K562 (cell line): ENCODE results near the gene NRP2. TPM values are rescaled to one million over a fixed set of nuclear protein-coding genes. Genes with fewer than 3 reads are reported as not detected.

Experiments used
- ATAC-seq: fragments of 200-7000 bp; cut with Tn5 transposase; 3 replicates; pipeline ENCODE4 v1.9.1; 2020; ENCODE audit warnings: moderate library complexity
- BruUV-seq: library from RNA; stranded (reverse); fragments of 400-500 nt; replicated peaks from 2 replicates; lab custom pipeline; 2021; lab: Mats Ljungman, UMichigan
- CTCF ChIA-PET: fragments of 300-600 bp; formaldehyde crosslinking; extraction: SDS; loops from one replicate; lab custom pipeline; 2021; ENCODE audit warnings: low intra/inter-chr PET ratio; lab: Yijun Ruan, JAX
- POLR2A ChIA-PET: fragments of 300-600, 350-650 bp; sonication (Branson Sonifier 250); formaldehyde crosslinking; extraction: SDS; loops from one replicate; lab custom pipeline; 2021; ENCODE audit warnings: antibody characterized with exemption, inconsistent platforms; lab: Yijun Ruan, JAX
- DNase-seq, 4 experiments: peaks; one replicate each; pipeline versions ENCODE4 v3.0.0 to v3.0.0-alpha.2; 2011 to 2018; ENCODE audit warnings: low spot score in 3 of 4, mixed read lengths in 3 of 4; ENCODE audit errors: extremely low read depth in 1 of 4
- FAIRE-seq: peaks from 2 replicates; lab custom pipeline; 2011; peaks lifted over from hg19 to GRCh38; lab: Jason Lieb, UNC
- H2AFZ ChIP-seq: 2 replicates; pipeline ENCODE4 v1.6.0; 2011; ENCODE audit warnings: low read depth, low read length, control low read depth, inconsistent platforms
- H3K27ac ChIP-seq: fragments of 200-600 bp; 3 replicates; pipeline ENCODE4 v1.8.0; 2011; ENCODE audit warnings: low read depth, mild to moderate bottlenecking, control low read depth, inconsistent platforms, low read length, moderate library complexity, mixed read lengths; ENCODE audit errors: extremely low read depth
- H3K27me3 ChIP-seq, 2 experiments: fragments of 300-600 bp in 1 of 2; 2 replicates in 1 of 2; 3 replicates in 1 of 2; pipeline versions ENCODE4 v1.6.0 to v1.8.0; 2011; ENCODE audit warnings: inconsistent platforms in 2 of 2, low read length in 2 of 2, mild to moderate bottlenecking in 1 of 2, mixed read lengths in 1 of 2, moderate library complexity in 1 of 2; ENCODE audit not compliant: control insufficient read depth in 2 of 2, insufficient read depth in 2 of 2
- H3K36me3 ChIP-seq: fragments of 300-600 bp; 3 replicates; pipeline ENCODE4 v1.8.0; 2011; ENCODE audit warnings: mild to moderate bottlenecking, low read length, inconsistent platforms; ENCODE audit not compliant: control insufficient read depth, insufficient read depth
- H3K4me1 ChIP-seq, 2 experiments: fragments of 200-600 bp in 1 of 2; replicated peaks in 1 of 2; 2 replicates in 1 of 2; 3 replicates in 1 of 2; pipeline versions ENCODE4 v1.5.1 to v1.8.0; 2011; ENCODE audit warnings: inconsistent platforms in 2 of 2, low read length in 2 of 2, mild to moderate bottlenecking in 1 of 2, mixed read lengths in 1 of 2, moderate library complexity in 1 of 2; ENCODE audit not compliant: control insufficient read depth in 2 of 2, insufficient read depth in 2 of 2
- H3K4me2 ChIP-seq: 2 replicates; pipeline ENCODE4 v1.6.1; 2011; ENCODE audit warnings: low read length, control low read depth, inconsistent platforms, mixed read lengths; ENCODE audit not compliant: insufficient read depth
- H3K4me3 ChIP-seq: fragments of 200-600 bp; sonication (generic), shearing (Covaris generic); 2 replicates; pipeline ENCODE4 v1.5.1; 2016; ENCODE audit warnings: control low read depth, inconsistent platforms
- H3K79me2 ChIP-seq: fragments of 200-600 bp; 3 replicates; pipeline ENCODE4 v1.8.0; 2011; ENCODE audit warnings: low read length, inconsistent platforms; ENCODE audit not compliant: control insufficient read depth, insufficient read depth
- H3K9ac ChIP-seq, 2 experiments: 2 replicates each; pipeline versions ENCODE4 v1.6.0 to v1.6.1; 2011; ENCODE audit warnings: low read depth in 2 of 2, low read length in 2 of 2, control low read depth in 1 of 2, inconsistent platforms in 1 of 2, mild to moderate bottlenecking in 1 of 2, mixed read lengths in 1 of 2; ENCODE audit not compliant: insufficient read depth in 1 of 2
- H3K9me1 ChIP-seq: one replicate; pipeline ENCODE4 v1.6.0; 2011; ENCODE audit warnings: inconsistent platforms, mild to moderate bottlenecking, low read length, moderate library complexity; ENCODE audit not compliant: control insufficient read depth, insufficient read depth
- H3K9me3 ChIP-seq: replicated peaks from 2 replicates; pipeline ENCODE4 v1.5.1; 2011; ENCODE audit warnings: low read depth, low read length, inconsistent platforms; ENCODE audit not compliant: control insufficient read depth, insufficient read depth
- H4K20me1 ChIP-seq: replicated peaks from 2 replicates; pipeline ENCODE4 v1.6.1; 2011; ENCODE audit warnings: low read length, inconsistent platforms, mixed read lengths; ENCODE audit not compliant: control insufficient read depth, insufficient read depth
- ARHGAP35 ChIP-seq: fragments of 450-650 bp; IDR thresholded peaks from 2 replicates; pipeline ENCODE4 v1.6.1; 2018; ENCODE audit not compliant: partially characterized antibody
- BRD4 ChIP-seq: fragments of 200-600 bp; sonication (generic); IDR thresholded peaks from 2 replicates; pipeline ENCODE4 v1.6.1; 2017; ENCODE audit warnings: inconsistent platforms
- CTBP1 ChIP-seq: fragments of 450-650 bp; IDR thresholded peaks from 2 replicates; pipeline ENCODE4 v1.6.1; 2016; ENCODE audit warnings: borderline replicate concordance
- E2F5 ChIP-seq: sonication (generic); formaldehyde crosslinking; IDR thresholded peaks from 2 replicates; pipeline ENCODE4 v1.8.0; 2022; ENCODE audit warnings: mild to moderate bottlenecking, missing genetic modification reagents
- HBP1 ChIP-seq: fragments of 450-650 bp; formaldehyde crosslinking; IDR thresholded peaks from 2 replicates; pipeline ENCODE4 v1.4.0; 2022; ENCODE audit warnings: missing genetic modification characterization
- HOXB6 ChIP-seq: fragments of 250-450 bp; sonication (Bioruptor Pico); IDR thresholded peaks from 2 replicates; pipeline ENCODE4 v1.5.1; 2022; ENCODE audit warnings: mild to moderate bottlenecking, borderline replicate concordance
- HSF4 ChIP-seq: fragments of 250-450 bp; sonication (Bioruptor Pico); IDR thresholded peaks from 2 replicates; pipeline ENCODE4 v2.1.2; 2022; ENCODE audit warnings: mild to moderate bottlenecking, moderate library complexity, borderline replicate concordance
- KDM2B ChIP-seq: fragments of 250-450 bp; sonication (Bioruptor Pico); IDR thresholded peaks from 2 replicates; pipeline ENCODE4 v1.8.0; 2021; ENCODE audit warnings: mild to moderate bottlenecking, moderate library complexity
- KDM5B ChIP-seq: fragments of 200-600 bp; sonication (generic); IDR thresholded peaks from 2 replicates; pipeline ENCODE4 v1.6.1; 2012; ENCODE audit warnings: low read depth, mild to moderate bottlenecking, moderate library complexity, low read length, control low read depth, inconsistent platforms; ENCODE audit not compliant: insufficient replicate concordance
- NONO ChIP-seq, 2 experiments: fragments of 200-400 bp in 1 of 2; fragments of 450-650 bp in 1 of 2; formaldehyde crosslinking in 1 of 2; IDR thresholded peaks; 2 replicates each; pipeline ENCODE4 v1.6.1; 2017; ENCODE audit warnings: low read depth in 2 of 2, mild to moderate bottlenecking in 2 of 2, moderate library complexity in 2 of 2, low read length in 1 of 2
- PPARD ChIP-seq: fragments of 250-450 bp; sonication (Bioruptor Pico); IDR thresholded peaks from 2 replicates; pipeline ENCODE4 v1.8.0; 2022; ENCODE audit warnings: inconsistent platforms, mild to moderate bottlenecking, moderate library complexity
- RB1 ChIP-seq: fragments of 450-650 bp; IDR thresholded peaks from 2 replicates; pipeline ENCODE4 v1.6.1; 2017; ENCODE audit warnings: low read depth, mild to moderate bottlenecking
- SAP30 ChIP-seq: fragments of 200-600 bp; sonication (generic); IDR thresholded peaks from 2 replicates; pipeline ENCODE4 v1.6.1; 2012; ENCODE audit warnings: borderline replicate concordance, low read depth, mild to moderate bottlenecking, moderate library complexity, low read length, control low read depth, inconsistent platforms; ENCODE audit not compliant: insufficient read depth, poor library complexity, severe bottlenecking
- ZBTB49 ChIP-seq: sonication (generic); formaldehyde crosslinking; IDR thresholded peaks from 2 replicates; pipeline ENCODE4 v1.8.0; 2022; ENCODE audit warnings: missing genetic modification reagents, mild to moderate bottlenecking, borderline replicate concordance
- ZNF184 ChIP-seq: sonication (generic); formaldehyde crosslinking; IDR thresholded peaks from 2 replicates; pipeline ENCODE4 v1.5.0; 2020; ENCODE audit warnings: missing genetic modification reagents
- ZNF274 ChIP-seq: IDR thresholded peaks from 2 replicates; pipeline ENCODE4 v1.6.1; 2011; ENCODE audit warnings: low read depth, mild to moderate bottlenecking, low read length, moderate library complexity, borderline replicate concordance
- ZNF589 ChIP-seq: fragments of 200-800 bp; sonication (Bioruptor generic); IDR thresholded peaks from 2 replicates; pipeline ENCODE4 v1.6.1; 2016; ENCODE audit warnings: low read depth, missing genetic modification characterization, missing compliant biosample characterization
- WGBS: fragments of 100-300 bp; shearing (Covaris generic); methylation state at CpG from one replicate; pipeline ENCODE4 v1.1.6; 2016; ENCODE audit warnings: low coverage, mixed read lengths; ENCODE audit not compliant: insufficient coverage; ENCODE audit errors: missing lambda C conversion rate; 5-methylcytosine and 5-hydroxymethylcytosine counted together
- in situ Hi-C: fragments of 300-500 bp; cut with MboI; formaldehyde crosslinking; loops from 4 replicates; pipeline ENCODE4 v1.15.0; 2018; ENCODE audit warnings: inconsistent platforms, mixed read lengths
- intact Hi-C: fragments of 100-400 bp; cut with micrococcal nuclease; formaldehyde crosslinking; loops from 2 replicates; pipeline ENCODE4 v1.14.2; 2022
- polyA plus RNA-seq, 8 experiments: library from polyadenylated mRNA; depleted of rRNA in 4 of 8; stranded (reverse) in 5 of 8; unstranded in 3 of 8; fragments of >200 nt; fragmentation: Nextera tagmentation in 2 of 8; fragmentation: Illumina TruSeq in 1 of 8; extraction: Ambion mirVana in 2 of 8; extraction: Trizol in 1 of 8; gene quantifications; 2 replicates each; pipeline versions ENCODE4 v1.2.1 to v1.2.3, GENCODE V29; 2011 to 2014; ENCODE audit warnings: inconsistent platforms in 1 of 8, missing spikeins in 1 of 8
- total RNA-seq, 7 experiments: library from RNA; depleted of rRNA in 6 of 7; stranded (reverse); fragments of >200 nt in 6 of 7; fragmentation: Illumina TruSeq in 2 of 7; extraction: Trizol in 2 of 7; gene quantifications; 2 replicates each; pipeline versions ENCODE4 v1.2.1 to v1.2.3, GENCODE V29; 2011 to 2021; ENCODE audit warnings: low replicate concordance in 1 of 7

NRP2 gene
- total and polyA plus RNA-seq, 9 of the 15 experiments (the other 6 are each of a cell fraction or from before 2014, with no cell fraction given) = 0.05 to 0.31 (median 0.15) TPM; not detected in 5

DNA sequence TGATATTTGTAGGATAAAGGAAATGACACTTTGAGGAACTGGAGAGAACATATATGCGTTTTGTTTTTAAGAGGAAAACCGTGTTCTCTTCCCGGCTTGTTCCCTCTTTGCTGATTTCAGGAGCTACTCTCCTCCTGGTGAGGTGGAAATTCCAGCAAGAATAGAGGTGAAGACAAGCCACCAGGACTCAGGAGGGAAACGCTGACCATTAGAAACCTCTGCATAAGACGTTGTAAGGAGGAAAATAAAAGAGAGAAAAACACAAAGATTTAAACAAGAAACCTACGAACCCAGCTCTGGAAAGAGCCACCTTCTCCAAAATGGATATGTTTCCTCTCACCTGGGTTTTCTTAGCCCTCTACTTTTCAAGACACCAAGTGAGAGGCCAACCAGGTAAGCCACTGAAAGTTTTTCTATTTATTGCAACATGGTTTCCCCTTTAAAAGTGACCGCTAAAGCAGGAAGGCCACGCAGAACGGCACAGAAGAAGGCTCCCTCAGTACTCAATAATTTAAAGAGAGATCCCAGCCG, 735 bp downstream of the NRP2 start:
- peaks cover 0 to 17% of the 10 kb centered on the region in 2 experiments; a peak in 2 of 5 replicates for H3K4me1 ChIP-seq
- no peaks in the 10 kb centered on the region for H3K9me3 ChIP-seq
- no peak overlapping the region for H3K9ac ChIP-seq
- CTCF ChIA-PET = no interaction called here
- H3K27me3 ChIP-seq = peaks cover 3 to 42% of the 10 kb centered on the region in 2 experiments; a peak in 3 of 5 replicates
- POLR2A ChIA-PET = no interaction called here
- H4K20me1 ChIP-seq = no peaks in the 10 kb centered on the region
- no peaks in the 10 kb centered on the region for H3K9me1 ChIP-seq
- no peak for DNase-seq
- BruUV-seq = no TSS peak
- no peaks in the 10 kb centered on the region for H3K36me3 ChIP-seq
- H3K27ac ChIP-seq = no peak overlapping the region
- H3K79me2 ChIP-seq = no peaks in the 10 kb centered on the region
- no peak for ATAC-seq
- no peak overlapping the region for H3K4me2 ChIP-seq
- intact Hi-C loops (no loop called here), in situ Hi-C loops (loop anchor here (25.0 kb wide), 1 partner anchor 1421 kb away; no protein-coding TSS in a partner anchor)
- 0% methylated on average over 7 of the region's 10 CpGs for WGBS
- H3K4me3 ChIP-seq = no peak overlapping the region
- H2AFZ ChIP-seq = no peak overlapping the region
- FAIRE-seq = no peak
- TF ChIP-seq CTBP1 (no peak), HBP1 (CRISPR knock-in tag) (no peak), KDM5B (no peak), ZBTB49 (CRISPR knock-in tag) (no peak), PPARD (CRISPR knock-in tag) (no peak), HOXB6 (CRISPR knock-in tag) (no peak), NONO (IDR thresholded peaks at IDR 0.05; ENCODE audit: low read depth in 2 of 2, low read length in 1 of 2) (no peak), ZNF274 (no peak), BRD4 (no peak), ARHGAP35 (no peak), HSF4 (CRISPR knock-in tag) (no peak), ZNF589 (CRISPR knock-in tag) (no peak), E2F5 (CRISPR knock-in tag) (no peak), KDM2B (CRISPR knock-in tag) (no peak), SAP30 (no peak), ZNF184 (CRISPR knock-in tag) (no peak), RB1 (no peak)
